Endothelial cell of umbilical vein (primary cell): Measurements from ENCODE around the gene MB. TPM values are rescaled to one million over a fixed set of nuclear protein-coding genes. Genes with fewer than 3 reads are reported as not detected.

Experiments used
- BruUV-seq: library from RNA; stranded (reverse); fragments of 400-500 nt; replicated peaks from 2 replicates; lab custom pipeline; 2021; lab: Mats Ljungman, UMichigan
- CTCF ChIA-PET: fragments of 300-600, 350-600 bp; sonication (Branson Sonifier 250); formaldehyde crosslinking; loops from one replicate; lab custom pipeline; 2021; ENCODE audit warnings: antibody characterized with exemption, inconsistent platforms; lab: Charles Lee
- POLR2A ChIA-PET: fragments of 300-600, 350-600 bp; sonication (Branson Sonifier 250); formaldehyde crosslinking; loops from one replicate; lab custom pipeline; 2021; ENCODE audit warnings: antibody characterized with exemption, inconsistent platforms; lab: Charles Lee
- DNase-seq: peaks from one replicate; pipeline ENCODE4 v3.0.0-alpha.2; 2011; ENCODE audit warnings: low read depth, low spot score
- FAIRE-seq: peaks from 2 replicates; lab custom pipeline; 2011; peaks lifted over from hg19 to GRCh38; lab: Jason Lieb, UNC
- H2AFZ ChIP-seq: 2 replicates; pipeline ENCODE4 v1.6.0; 2012; ENCODE audit warnings: low read depth, low read length, control low read depth, inconsistent platforms
- H3K27ac ChIP-seq: 2 replicates; pipeline ENCODE4 v1.5.1; 2011; ENCODE audit warnings: low read depth, mild to moderate bottlenecking, control low read depth, low read length, moderate library complexity; ENCODE audit not compliant: insufficient read depth
- H3K27me3 ChIP-seq, 2 experiments: 2 replicates each; pipeline versions ENCODE4 v1.6.0 to v1.6.1; 2011; ENCODE audit warnings: low read length in 2 of 2, mixed read lengths in 1 of 2; ENCODE audit not compliant: control insufficient read depth in 2 of 2, insufficient read depth in 2 of 2
- H3K36me3 ChIP-seq, 2 experiments: 2 replicates in 1 of 2; 3 replicates in 1 of 2; pipeline ENCODE4 v1.5.1; 2011; ENCODE audit warnings: low read length in 2 of 2, mild to moderate bottlenecking in 1 of 2, moderate library complexity in 1 of 2; ENCODE audit not compliant: control insufficient read depth in 2 of 2, insufficient read depth in 2 of 2; ENCODE audit errors: extremely low read depth in 1 of 2
- H3K4me1 ChIP-seq: 3 replicates; pipeline ENCODE4 v1.5.1; 2011; ENCODE audit warnings: mild to moderate bottlenecking, low read length; ENCODE audit not compliant: control insufficient read depth, insufficient read depth; ENCODE audit errors: extremely low read depth
- H3K4me2 ChIP-seq: 2 replicates; pipeline ENCODE4 v1.6.1; 2011; ENCODE audit warnings: low read length, control low read depth, mixed read lengths; ENCODE audit not compliant: insufficient read depth
- H3K4me3 ChIP-seq, 3 experiments: fragments of 200-600 bp in 1 of 3; sonication (generic), shearing (Covaris generic) in 1 of 3; replicated peaks in 1 of 3; 2 replicates each; pipeline ENCODE4 v1.5.1; 2011 to 2016; ENCODE audit warnings: control low read depth in 3 of 3, low read length in 3 of 3, mild to moderate bottlenecking in 2 of 3, inconsistent platforms in 1 of 3, low read depth in 1 of 3, moderate library complexity in 1 of 3; ENCODE audit not compliant: insufficient read depth in 1 of 3
- H3K79me2 ChIP-seq: 2 replicates; pipeline ENCODE4 v1.6.0; 2012; ENCODE audit warnings: low read length, inconsistent platforms; ENCODE audit not compliant: control insufficient read depth, insufficient read depth
- H3K9ac ChIP-seq: replicated peaks from 2 replicates; pipeline ENCODE3; 2011; ENCODE audit warnings: low read length, control low read depth; ENCODE audit not compliant: insufficient read depth; ENCODE audit errors: extremely low read depth
- H3K9me1 ChIP-seq: replicated peaks from 3 replicates; pipeline ENCODE4 v1.6.0; 2011; ENCODE audit warnings: mild to moderate bottlenecking, low read length; ENCODE audit not compliant: control insufficient read depth, insufficient read depth; ENCODE audit errors: extremely low read depth
- H3K9me3 ChIP-seq: replicated peaks from 2 replicates; pipeline ENCODE4 v1.5.1; 2012; ENCODE audit warnings: low read length, inconsistent platforms; ENCODE audit not compliant: control insufficient read depth, insufficient read depth
- H4K20me1 ChIP-seq: replicated peaks from 2 replicates; pipeline ENCODE3; 2011; ENCODE audit warnings: mild to moderate bottlenecking, low read length; ENCODE audit not compliant: control insufficient read depth, insufficient read depth; ENCODE audit errors: extremely low read depth
- CTCF ChIP-seq, 2 donors: IDR thresholded peaks; 1 replicate in 1 of 2; 2 replicates in 1 of 2; pipeline ENCODE4 v1.5.1; 2011; ENCODE audit warnings: low read length in 2 of 2, mild to moderate bottlenecking in 2 of 2, moderate library complexity in 2 of 2, control low read depth in 1 of 2, inconsistent platforms in 1 of 2, low read depth in 1 of 2; ENCODE audit not compliant: insufficient read depth in 1 of 2; ENCODE audit errors: extremely low read depth in 1 of 2
- EZH2 ChIP-seq: IDR thresholded peaks from 2 replicates; pipeline ENCODE4 v1.6.1; 2012; ENCODE audit warnings: borderline replicate concordance, low read depth, mild to moderate bottlenecking, moderate library complexity, low read length, inconsistent platforms; ENCODE audit not compliant: severe bottlenecking
- FOS ChIP-seq: IDR thresholded peaks from 2 replicates; pipeline ENCODE4 v1.6.1; 2011; ENCODE audit warnings: mild to moderate bottlenecking, low read length, moderate library complexity, borderline replicate concordance; ENCODE audit not compliant: insufficient read depth
- GATA2 ChIP-seq: IDR thresholded peaks from 2 replicates; pipeline ENCODE4 v1.7.0; 2011; ENCODE audit warnings: low read depth, mild to moderate bottlenecking, moderate library complexity, mixed read lengths, low read length; ENCODE audit not compliant: insufficient read length, insufficient read depth
- JUN ChIP-seq: IDR thresholded peaks from 2 replicates; pipeline ENCODE4 v1.6.1; 2011; ENCODE audit warnings: borderline replicate concordance, low read depth; ENCODE audit not compliant: insufficient read length, insufficient read depth
- MAX ChIP-seq: IDR thresholded peaks from 2 replicates; pipeline ENCODE4 v1.6.1; 2011; ENCODE audit not compliant: insufficient read depth, insufficient read length
- MYC ChIP-seq: IDR thresholded peaks from one replicate; pipeline ENCODE4 v1.6.1; 2011; ENCODE audit warnings: mild to moderate bottlenecking, low read depth, low read length
- POLR2A ChIP-seq: IDR thresholded peaks from 2 replicates; pipeline ENCODE4 v1.6.1; 2012; ENCODE audit warnings: low read depth, mild to moderate bottlenecking, control low read depth, low read length
- POLR2AphosphoS5 ChIP-seq: IDR thresholded peaks from 2 replicates; pipeline ENCODE4 v1.6.1; 2012; ENCODE audit warnings: low read depth, mild to moderate bottlenecking, control low read depth, low read length, moderate library complexity; ENCODE audit not compliant: insufficient read depth
- dilution Hi-C: fragments of 300-500 bp; cut with MboI; formaldehyde crosslinking; loops from one replicate; pipeline ENCODE4 v1.15.0; 2019; ENCODE audit warnings: low sequenced_read_pairs; ENCODE audit not compliant: extremely low pct_ligation_motif_present
- intact Hi-C: fragments of 100-400 bp; cut with micrococcal nuclease; formaldehyde crosslinking; loops from one replicate; pipeline ENCODE4 v1.10.0; 2022
- polyA plus RNA-seq, 4 experiments: library from polyadenylated mRNA; depleted of rRNA in 3 of 4; stranded (reverse) in 3 of 4; unstranded in 1 of 4; fragments of >200 nt; gene quantifications; 2 replicates each; pipeline versions ENCODE4 v1.2.1 to v1.2.3, GENCODE V29; 2011 to 2012; ENCODE audit warnings: missing spikeins in 1 of 4
- total RNA-seq: library from RNA; stranded (reverse); gene quantifications from 2 replicates; pipeline ENCODE4 v1.2.3, GENCODE V29; 2021

MB gene
- total and polyA plus RNA-seq, 2 donors (not counting 3 experiments of a cell fraction or from before 2014, with no cell fraction given), result not detected

GRCh38 chr22:35581023-35581413, 36.1 kb downstream of the MB start:
- no peaks in the 10 kb centered on the region for H3K27me3 ChIP-seq
- CTCF ChIA-PET, result interaction anchor here (4.2 to 7.6 kb wide), 2 partner anchors 150 to 230 kb away, joined by 41 to 196 read pairs; no protein-coding TSS in a partner anchor
- no peaks in the 10 kb centered on the region for H3K9me3 ChIP-seq
- no peaks in the 10 kb centered on the region for H3K4me1 ChIP-seq
- DNase-seq (no peak), FAIRE-seq (no peak)
- no peak overlapping the region for H3K27ac ChIP-seq
- no peak overlapping the region for H3K9ac ChIP-seq
- H3K79me2 ChIP-seq, result no peaks in the 10 kb centered on the region
- intact Hi-C loops, result no loop called here
- TF ChIP-seq MAX (no peak), POLR2AphosphoS5 (no peak), MYC (no peak), POLR2A (no peak), FOS (no peak), JUN (no peak), EZH2 (no peak), CTCF (IDR thresholded peaks at IDR 0.05; ENCODE audit: extremely low read depth in 1 of 2, insufficient read depth in 1 of 2, low read depth in 1 of 2, low read length in 2 of 2) (no peak), GATA2 (no peak)
- H3K36me3 ChIP-seq, result no peaks in the 10 kb centered on the region
- H3K4me2 ChIP-seq, result no peak overlapping the region
- dilution Hi-C loops, result no loop called here
- H3K4me3 ChIP-seq, result no peak overlapping the region
- H4K20me1 ChIP-seq, result no peaks in the 10 kb centered on the region
- no peak overlapping the region for H2AFZ ChIP-seq
- no TSS peak for BruUV-seq
- no peaks in the 10 kb centered on the region for H3K9me1 ChIP-seq
- POLR2A ChIA-PET, result no interaction called here
